ENCODE measurements around the gene PCSK1. TPM values are rescaled to one million over a fixed set of nuclear protein-coding genes. Genes with fewer than 3 reads are reported as not detected.

Gene PCSK1
- total RNA-seq = 0.17 TPM
- long read RNA-seq, partial matches to known transcripts = 0 of 1 reads
- long read RNA-seq, other reads (novel, unspliced or antisense) = 1 of 1 reads

DNA sequence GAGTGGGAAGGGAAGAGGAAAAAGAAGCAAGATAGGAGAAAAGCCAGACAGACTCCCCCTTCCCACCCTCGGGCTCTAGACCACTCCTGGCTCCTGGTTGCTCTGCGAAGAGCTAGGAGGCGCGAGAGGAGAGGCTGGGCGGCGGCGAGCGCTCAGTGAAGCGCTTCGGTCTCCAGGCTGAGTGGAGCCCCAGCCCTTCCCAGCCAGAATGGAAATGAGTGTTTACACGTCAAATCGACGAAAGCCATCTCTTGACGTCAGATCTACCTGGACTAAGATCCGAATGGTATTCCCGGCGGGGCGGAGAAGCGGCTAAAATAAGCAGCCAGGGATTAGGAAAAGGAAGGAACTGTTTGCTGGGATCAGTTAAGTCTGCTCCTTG is at the start of gene PCSK1:
TSS of gene PCSK1 (minus strand) at position 183 of the 382 bp plus-strand sequence. CDS start 206 bp downstream, outside the sequence.
- intact Hi-C loops (cut with micrococcal nuclease) = no loop called here
- no peak for ATAC-seq
- DNase-seq = no peak

DNA sequence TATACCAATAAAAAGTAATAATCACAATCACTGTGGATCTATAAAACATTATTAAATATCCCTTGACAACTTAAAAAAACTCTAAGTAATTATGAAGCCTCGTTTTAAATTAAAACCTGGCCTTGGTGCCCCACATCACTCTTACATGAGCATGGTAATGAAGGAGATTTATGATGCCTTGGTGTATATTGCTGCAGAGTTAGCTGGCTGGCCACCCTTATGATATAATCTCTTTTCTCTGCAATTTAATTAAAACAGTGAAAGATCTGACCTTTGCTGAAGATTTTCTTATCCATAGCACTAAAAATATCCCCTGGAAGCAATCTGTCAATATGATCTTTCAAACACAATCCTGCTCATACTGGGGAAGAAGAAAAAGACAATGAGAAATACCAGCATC is 48.8 kb upstream of the PCSK1 start:
- intact Hi-C loops (cut with micrococcal nuclease) = no loop called here
- ATAC-seq = no peak
- no peak for DNase-seq

DNA sequence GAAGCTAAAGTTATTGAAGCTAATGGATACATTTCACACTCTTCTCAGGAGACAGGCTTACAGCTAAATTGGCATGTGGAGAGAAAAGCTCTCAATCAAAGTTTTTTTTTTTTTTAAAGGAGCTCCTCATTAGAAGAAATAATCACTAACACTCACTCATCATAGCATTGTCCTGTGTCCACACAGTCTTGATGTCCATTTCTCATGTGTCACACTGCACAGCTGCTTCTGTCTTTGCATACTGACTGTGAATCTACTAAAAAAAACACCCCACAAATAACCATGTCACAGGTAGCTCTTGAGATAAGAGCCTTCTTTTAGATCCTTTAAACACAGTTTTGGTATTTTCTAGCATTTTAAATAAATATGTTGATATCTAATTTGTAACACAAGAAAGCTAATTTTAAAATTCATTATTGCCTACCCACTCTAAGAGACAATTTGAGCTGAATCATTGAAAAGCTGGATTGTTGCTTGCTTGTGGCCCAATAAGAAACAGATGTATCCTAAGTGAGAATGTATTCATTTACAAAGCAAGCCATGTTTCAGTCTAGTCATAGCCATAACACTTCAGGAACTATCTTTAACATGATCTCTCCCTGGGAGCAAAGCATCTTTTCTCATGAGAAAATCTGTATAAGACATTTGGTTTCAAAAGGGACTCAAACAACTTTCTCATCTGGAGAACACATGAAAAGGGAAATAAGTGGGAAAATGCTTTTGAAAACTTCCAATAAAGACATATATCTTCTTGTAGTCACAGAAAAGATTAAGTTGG is 48.1 kb upstream of the PCSK1 start:
- intact Hi-C loops (cut with micrococcal nuclease) = no loop called here
- DNase-seq (no peak), ATAC-seq (no peak)

DNA sequence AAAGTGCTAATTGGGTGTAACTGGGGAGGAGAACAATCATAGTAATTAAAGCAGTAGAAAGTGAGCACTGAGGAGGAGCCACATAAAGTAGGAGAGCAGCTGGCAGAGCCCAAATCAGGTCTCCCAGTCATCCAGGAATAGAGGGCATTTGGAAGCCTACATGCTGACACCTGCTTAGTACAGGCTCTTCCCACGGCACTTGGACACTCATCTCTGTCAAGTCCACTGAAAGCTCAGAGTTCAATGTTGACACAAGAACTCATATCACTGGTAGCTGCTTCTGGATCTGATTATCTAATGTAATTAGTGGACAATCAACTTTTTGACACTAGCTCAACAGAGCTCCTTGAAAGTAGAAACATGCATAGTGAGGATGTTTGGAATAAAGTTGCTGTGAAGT is 45.9 kb upstream of the PCSK1 start:
- DNase-seq (no peak), ATAC-seq (no peak)
- intact Hi-C loops (cut with micrococcal nuclease) = no loop called here

DNA sequence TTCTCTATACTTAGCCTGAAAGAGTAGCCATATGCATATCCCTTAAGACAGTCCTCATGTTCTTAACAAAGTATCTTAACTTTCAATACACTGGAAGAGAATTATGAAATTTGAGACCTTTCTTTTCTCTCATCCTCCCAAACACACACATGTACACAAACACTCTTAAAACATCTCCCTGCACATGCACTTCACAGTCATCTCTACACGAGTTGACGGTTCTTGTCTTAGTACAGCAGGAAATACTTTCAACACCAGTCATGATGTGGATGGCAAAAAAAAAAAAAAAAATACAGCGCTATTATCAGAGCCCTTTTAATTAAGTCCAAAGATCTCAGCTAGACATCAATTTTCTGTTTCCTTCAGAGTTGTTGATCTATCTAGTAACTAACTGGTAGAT is 43.6 kb upstream of the PCSK1 start:
- ATAC-seq (no peak), DNase-seq (no peak)
- intact Hi-C loops (cut with micrococcal nuclease) = no loop called here

DNA sequence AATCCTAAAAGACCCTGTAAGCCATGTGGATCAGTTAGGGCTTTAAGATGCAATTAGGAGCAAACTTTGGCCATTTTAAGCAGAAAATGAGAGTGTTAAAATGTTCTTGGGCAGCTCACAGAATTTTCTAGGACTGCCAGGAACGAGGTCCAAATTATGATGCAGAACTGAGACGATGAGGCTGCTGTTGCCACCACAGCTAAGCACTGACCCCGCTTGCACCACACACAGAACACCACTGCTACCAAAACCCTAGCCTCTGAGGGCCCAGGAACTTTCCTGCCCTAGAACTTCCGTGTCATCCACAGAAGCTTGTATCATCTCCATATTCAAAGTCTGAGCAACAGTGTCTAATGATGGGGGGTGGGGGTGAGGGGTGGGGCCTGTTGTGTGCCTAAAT is 41.0 kb upstream of the PCSK1 start:
- no peak for DNase-seq
- intact Hi-C loops (cut with micrococcal nuclease) = no loop called here
- peak; percentile 37 for ATAC-seq

DNA sequence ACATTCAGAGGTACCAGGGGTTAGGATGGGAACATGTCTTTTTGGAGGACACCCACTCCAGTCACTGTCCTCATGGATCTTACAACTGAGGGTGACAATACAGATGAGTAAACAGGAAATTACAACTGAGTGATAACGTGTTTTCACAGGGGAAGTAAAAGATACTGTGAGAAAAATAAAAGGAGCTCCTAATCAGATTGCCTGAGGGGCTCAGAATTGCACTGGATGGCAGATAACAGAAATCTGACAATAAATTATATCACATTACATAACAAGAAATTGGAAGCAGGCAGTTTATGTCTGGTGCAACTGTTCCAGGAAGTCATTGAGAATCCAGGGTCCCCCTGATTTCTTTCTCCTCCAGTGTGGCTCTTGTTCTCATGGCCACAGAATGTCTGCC is 40.1 kb upstream of the PCSK1 start:
- DNase-seq (no peak), ATAC-seq (no peak)
- intact Hi-C loops (cut with micrococcal nuclease) = no loop called here

DNA sequence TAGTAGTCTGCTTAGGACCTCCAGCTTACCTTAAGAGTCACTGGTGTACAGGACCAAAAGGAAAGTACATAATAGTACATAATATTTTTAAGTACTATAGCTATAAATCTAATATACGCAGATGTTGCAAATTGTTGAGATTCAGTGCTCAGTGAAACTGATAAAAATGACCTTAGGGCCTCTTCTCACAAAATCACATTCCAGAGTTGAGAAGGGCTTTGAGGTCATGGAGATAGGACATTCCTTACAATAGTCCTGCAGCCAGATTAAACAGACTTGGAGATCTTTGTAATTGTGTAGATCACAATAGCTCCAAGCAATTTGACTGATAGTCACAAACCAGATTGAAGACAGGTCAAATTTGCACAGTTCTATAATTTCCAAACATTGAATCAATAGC is 37.7 kb upstream of the PCSK1 start:
- intact Hi-C loops (cut with micrococcal nuclease) = no loop called here
- ATAC-seq (no peak), DNase-seq (no peak)

DNA sequence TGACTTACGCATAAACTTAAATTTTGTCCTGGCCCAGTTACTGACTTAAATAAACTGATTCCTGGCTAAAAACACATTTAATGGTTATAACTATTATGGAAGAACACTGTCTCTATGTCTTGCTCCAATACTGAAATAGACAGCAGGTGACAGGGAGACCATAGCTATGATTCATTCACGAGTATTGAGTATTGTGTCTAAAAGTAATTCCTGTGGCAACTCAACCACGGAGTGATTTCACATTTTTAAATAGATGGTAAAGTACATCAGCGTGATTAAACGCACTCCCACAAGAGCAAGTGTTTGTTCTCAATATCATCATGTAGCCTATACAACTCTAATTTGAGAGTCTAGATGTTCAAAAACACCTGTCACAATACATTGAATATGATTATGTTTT is 35.9 kb upstream of the PCSK1 start:
- ATAC-seq = no peak
- no peak for DNase-seq
- intact Hi-C loops (cut with micrococcal nuclease) = no loop called here

DNA sequence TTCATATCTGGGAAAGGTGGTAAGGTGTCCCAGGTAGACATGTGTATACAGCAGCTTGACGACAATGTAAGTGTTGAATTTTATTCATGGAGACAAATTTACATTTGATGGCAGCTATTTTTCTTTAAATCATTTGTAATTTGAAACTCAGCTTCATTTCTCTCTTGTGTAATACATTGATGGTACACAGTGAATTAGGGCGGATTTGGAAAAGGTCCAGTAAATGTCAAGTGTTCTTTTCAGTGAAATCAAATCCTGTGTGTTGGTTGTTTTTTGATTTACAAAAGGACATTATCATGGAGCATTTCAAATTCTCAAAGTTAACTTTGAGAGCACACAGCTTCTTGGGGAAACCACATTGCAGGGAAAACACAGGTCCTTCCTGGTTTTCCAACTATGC is 30.0 kb upstream of the PCSK1 start:
- ATAC-seq = no peak
- intact Hi-C loops (cut with micrococcal nuclease) = no loop called here
- no peak for DNase-seq

DNA sequence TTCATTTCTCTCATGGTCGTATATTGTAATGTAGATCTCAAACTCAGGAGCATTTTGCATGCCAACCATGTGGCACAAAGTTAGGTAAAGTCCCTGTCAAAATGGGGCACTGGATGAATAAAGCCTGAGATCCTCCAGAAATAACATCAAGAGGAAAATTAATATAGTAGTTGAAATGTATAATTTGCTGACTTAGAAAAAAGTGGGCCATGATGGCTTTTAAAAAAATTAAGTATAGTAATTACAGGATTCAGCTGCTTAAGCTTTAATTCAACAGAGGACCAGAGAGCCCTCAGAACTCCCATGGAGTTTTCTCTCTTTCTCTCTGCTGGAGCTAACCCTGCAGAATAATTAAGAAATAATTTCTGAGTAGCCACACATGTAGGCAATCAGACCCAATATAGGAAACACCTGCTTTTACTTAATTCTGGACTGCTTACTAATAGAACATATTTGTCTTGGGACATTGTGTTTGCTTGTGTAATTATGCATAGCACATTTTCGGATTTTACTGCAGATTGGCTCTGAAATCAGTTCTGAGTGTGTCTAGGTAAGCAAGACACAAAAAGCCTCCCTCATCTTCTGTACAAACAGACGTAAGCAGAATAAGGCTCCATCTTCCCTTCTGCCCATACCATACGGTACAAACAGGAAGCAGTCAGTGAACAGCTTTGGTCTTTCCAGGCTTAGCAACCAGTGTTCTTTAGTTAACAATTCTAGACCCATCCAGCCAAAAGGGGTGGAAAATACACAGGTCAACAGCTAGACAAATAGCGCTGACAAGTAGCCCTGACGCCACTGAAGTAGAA is 26.5 kb upstream of the PCSK1 start:
- intact Hi-C loops (cut with micrococcal nuclease) = no loop called here
- no peak for DNase-seq
- no peak for ATAC-seq

DNA sequence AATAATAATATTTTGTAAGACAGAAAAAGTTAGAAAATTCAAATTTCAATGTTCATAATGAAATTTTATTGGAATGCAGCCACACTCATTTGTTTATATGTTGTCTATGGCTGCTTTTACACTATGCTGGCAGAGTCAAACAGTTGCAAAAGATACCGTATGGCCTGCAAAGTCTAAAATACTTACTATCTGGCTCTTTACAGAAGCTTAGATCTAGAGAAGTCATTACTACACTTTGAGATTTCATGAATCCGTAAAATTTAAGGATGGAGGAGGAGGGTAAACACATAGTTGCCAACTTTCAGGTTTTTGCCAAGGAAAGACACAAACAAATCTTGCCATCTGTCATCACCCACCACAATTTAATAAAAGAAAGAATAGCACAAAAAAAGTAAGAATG is 25.1 kb upstream of the PCSK1 start:
- ATAC-seq (no peak), DNase-seq (no peak)
- intact Hi-C loops (cut with micrococcal nuclease) = no loop called here

DNA sequence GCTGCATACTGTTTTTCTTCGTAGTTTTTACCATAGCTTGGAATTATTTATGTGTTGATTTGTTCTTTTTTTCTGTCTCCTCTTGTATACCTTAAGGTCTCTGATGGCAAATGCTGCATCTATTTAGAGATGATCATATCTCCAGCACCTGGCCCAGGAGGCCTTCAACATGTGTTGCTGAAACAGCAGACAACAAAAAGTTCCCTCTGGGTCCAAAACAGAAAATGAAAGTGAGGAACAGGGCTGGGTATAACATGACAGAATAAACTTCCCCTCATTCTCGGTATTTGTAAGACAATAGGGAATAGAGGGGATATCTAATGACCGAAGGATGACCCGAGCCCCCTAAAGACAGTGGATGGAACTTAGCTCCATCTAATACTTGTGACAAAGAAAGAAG is 22.7 kb upstream of the PCSK1 start:
- DNase-seq (no peak), ATAC-seq (no peak)
- intact Hi-C loops (cut with micrococcal nuclease) = no loop called here

DNA sequence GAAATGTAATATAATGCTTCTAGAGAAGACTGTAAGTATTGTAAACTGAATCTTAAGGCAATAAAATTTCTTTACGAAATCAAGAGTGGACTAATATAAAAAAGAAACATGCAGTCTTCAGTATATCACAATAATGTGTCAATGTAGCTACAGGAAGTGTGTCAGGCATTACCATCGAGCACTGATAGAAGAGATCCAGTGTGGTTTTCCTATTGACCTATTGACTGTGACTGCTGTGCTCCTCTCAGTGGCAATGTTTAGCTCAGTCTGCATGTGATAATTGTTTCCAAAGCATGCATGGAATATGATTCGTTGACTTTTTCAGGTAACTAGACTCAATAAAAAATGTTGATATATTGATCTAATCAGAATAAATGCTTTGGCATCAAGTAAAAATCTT is 20.3 kb upstream of the PCSK1 start:
- intact Hi-C loops (cut with micrococcal nuclease) = no loop called here
- no peak for DNase-seq
- no peak for ATAC-seq

DNA sequence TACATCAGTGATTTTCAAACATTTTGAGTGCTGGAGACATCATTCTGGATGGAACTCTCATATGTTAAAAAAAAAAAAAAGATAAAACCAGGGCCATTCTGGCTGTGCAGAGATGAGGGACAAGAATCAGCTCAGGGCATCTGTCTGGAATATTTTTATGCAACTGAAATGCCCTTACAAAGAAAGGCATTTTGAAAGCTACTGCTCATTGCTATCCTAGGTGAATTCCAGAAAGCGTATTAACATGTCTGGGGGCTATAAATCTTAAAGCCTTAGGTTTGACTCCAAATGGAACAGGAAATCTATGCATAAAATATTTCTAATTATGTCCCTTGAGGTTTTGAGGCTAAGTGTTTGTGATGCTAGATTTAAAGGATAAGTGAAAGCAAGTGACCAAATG is 14.9 kb upstream of the PCSK1 start:
- no peak for DNase-seq
- intact Hi-C loops (cut with micrococcal nuclease) = no loop called here
- no peak for ATAC-seq

DNA sequence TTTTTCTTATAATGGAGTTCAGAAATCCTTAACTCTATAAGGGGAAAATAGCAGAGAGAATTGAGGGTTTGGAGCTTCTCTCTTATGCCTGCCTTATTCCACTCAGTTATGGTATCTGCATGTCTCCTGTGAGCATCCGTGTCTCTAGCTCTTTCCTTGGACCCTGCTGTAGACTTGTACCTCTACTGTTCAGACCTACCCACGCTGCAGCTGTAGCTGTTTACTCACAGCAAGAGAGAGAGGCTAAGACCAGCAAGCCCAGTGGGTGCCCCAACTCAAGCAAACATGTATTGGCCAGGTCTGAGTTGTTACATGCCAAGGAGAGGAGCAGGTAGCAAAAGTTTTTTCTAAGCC is 7.1 kb upstream of the PCSK1 start:
- no peak for ATAC-seq

DNA sequence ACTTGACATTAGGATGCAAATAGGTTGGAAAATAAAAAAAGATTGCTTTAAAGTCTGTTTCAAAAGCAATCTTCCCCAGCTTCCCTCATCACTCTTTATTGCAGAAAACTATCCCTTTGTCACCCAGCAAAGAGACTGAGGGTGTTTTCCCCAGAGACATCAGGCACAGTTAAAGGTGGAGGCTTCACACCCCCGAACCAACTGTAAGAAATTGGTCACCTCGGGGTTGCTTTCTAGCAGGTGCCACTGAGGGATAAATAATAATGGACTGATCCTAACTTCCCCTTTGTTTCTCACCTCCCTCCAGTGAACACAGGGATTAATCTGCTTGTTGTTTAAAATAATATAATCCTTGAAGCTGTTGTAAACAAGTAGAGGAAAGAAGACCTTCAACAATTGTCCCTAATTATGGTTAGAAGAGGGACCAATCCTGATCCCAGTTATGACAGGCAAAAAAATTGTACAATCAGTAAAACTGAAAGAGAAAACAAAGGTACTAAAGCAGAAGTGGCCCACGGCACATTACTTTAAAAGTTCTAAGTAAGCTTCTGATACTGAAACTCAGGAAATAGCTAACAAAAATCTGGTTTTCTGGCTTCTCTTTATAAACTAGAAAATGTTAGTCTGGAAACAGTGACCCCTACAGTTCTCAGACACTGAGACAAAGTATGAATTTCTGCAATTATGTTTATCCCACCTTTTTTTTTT is 6.6 kb upstream of the PCSK1 start:
- no peak for DNase-seq
- no peak for ATAC-seq
- intact Hi-C loops (cut with micrococcal nuclease) = no loop called here

More for the DNA sequence above, 7.1 kb upstream of the PCSK1 start:
- intact Hi-C loops (cut with micrococcal nuclease) = no loop called here
- DNase-seq = no peak

DNA sequence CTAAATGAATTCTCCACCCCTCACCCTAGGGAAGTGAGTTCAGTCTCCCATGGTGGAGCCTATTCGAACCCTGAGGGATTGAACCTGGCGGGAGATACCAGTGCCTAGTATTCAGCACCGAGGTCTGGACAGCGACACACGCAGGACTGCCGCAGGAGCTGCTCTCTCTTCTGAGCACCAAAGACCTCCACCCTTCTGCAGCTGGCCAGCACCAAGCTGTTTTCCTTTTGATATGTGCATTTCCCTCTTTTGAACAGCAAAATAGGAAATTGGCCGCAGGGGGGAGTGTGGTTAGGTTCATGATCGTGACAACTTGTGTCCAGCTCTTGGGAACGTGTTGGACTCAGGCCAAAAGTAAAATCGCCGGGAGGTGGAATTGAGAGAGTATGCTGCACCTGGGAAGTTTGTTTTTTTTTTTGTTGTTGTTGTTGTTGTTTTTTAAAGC is 1.2 kb upstream of the PCSK1 start:
- DNase-seq (peak; percentile 72), ATAC-seq (peak; percentile 79)
- intact Hi-C loops (cut with micrococcal nuclease) = no loop called here

DNA sequence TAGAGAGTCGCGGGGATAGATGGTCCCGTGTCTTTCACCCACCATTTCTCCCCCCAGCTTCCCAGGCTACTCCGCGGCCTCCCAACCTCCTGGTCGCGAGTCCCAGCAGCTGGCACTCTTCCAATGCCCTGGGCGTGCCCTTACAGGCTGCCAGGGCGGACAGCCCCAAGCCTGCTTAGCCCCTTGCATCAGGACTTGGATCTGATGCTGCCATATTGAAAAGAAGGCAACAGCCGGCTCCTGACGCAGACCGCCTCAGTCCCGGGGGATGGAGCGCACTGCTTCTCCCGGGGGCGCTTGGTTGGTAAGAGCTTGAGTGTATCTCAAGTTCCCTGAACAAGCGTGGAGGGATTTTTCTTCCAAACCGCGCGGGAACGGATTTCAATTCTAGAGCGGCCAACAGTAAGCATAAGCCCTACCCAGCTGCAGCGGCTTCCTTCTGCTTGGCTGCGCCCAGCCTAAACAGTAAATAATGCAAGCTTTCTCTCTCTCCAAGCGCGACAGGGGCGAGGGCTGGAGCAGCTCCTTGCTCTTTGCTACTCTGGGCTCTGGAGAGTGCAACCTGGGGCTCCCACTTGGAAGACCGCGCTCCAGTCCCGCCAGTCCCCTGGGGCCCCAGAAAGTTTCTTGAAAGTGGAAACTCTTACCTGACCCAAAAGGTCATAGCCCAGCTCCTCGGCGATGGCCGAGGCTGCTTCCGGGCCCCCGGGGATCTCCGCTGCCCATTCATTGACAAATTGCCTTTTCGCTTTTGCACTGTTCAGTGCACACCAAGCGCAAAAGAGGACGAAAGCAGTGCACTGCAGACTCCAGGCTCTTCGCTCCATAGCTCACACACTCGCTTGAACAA is 607 bp downstream of the PCSK1 start:
- intact Hi-C loops (cut with micrococcal nuclease) = no loop called here
- no peak for DNase-seq
- no peak for ATAC-seq

All from left ventricle myocardium superior (tissue), 1 donor.